ENCODE results near the gene RFX8. TPM values are rescaled to one million over a fixed set of nuclear protein-coding genes. Genes with fewer than 3 reads are reported as not detected.
A peak's percentile ranks its signal among the peaks of the same experiment; 100 is the strongest.

RFX8 gene
- total and polyA plus RNA-seq, 10 of the 15 experiments (the other 5 are each of a cell fraction or from before 2014, with no cell fraction given), result 0.19 TPM; not detected in 9

- H3K9me3 ChIP-seq (replicated peaks; ENCODE audit: control insufficient read depth, insufficient read depth, low read length), result no peaks in the 10 kb centered on the region
- RAD21 ChIA-PET (ENCODE audit: unreplicated experiment), result no interaction called here
Measured at GRCh38 chr2:101479810-101480209, 4.9 kb upstream of the RFX8 start.

DNA sequence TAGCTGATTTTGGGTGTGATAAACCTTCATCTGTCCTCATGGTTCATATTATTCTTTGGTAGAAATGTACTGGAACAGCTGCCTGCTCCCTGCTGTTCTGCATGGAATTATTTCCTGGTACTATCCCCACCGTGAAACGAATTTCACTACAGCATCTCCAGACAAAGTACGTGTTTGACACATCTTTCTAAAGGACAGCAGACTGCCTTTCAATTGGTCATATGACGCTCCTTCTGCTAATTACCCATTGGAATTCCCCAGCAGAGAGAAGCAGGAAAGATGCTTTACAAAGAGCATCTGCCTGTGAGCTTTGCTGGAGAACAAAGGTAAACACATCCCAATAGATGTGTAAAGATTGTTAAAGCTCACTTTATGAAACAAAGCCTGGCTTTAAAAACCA, 4.4 kb upstream of the RFX8 start:
- in situ Hi-C loops (cut with MboI), result no loop called here
- no peak overlapping the region for H3K4me3 ChIP-seq
- FAIRE-seq, result no peak
- TF ChIP-seq PAX5 (IDR thresholded peaks at IDR 0.05; ENCODE audit: borderline replicate concordance, low read depth, low read length), result no peak
- BruUV-seq (replicated peaks), result no TSS peak
- ChIA-PET SMC1A (ENCODE audit: uncharacterized antibody, unreplicated experiment) (interaction anchor here (1.6 kb wide), 1 partner anchor 87 kb away, joined by 4 read pairs; no protein-coding TSS in a partner anchor), POLR2A (no interaction called here), CTCF (interaction anchor here (0.7 kb wide), 1 partner anchor 40 kb away, joined by 3 read pairs; no protein-coding TSS in a partner anchor), RAD21 (ENCODE audit: unreplicated experiment) (no interaction called here)
- no peaks in the 10 kb centered on the region for H4K20me1 ChIP-seq (ENCODE audit: control insufficient read depth, insufficient read depth)
- H3K4me1 ChIP-seq (ENCODE audit: control insufficient read depth, insufficient read depth, low read length), result no peaks in the 10 kb centered on the region
- H3K36me3 ChIP-seq (ENCODE audit: control insufficient read depth in 2 of 2, insufficient read depth in 2 of 2, low read length in 1 of 2), result no peaks in the 10 kb centered on the region
- no peak overlapping the region for H2AFZ ChIP-seq (ENCODE audit: control insufficient read depth, low read depth, low read length)
- intact Hi-C loops (cut with micrococcal nuclease; ENCODE audit: unreplicated experiment), result no loop called here
- H3K27ac ChIP-seq (ENCODE audit: control insufficient read depth, insufficient read depth), result no peak overlapping the region
- H3K79me2 ChIP-seq (ENCODE audit: control insufficient read depth, insufficient read depth, low read length), result no peaks in the 10 kb centered on the region
- ATAC-seq, result peak; percentile 34; the same call in 2 of the 3 replicates
- DNase-seq (ENCODE audit: low read depth, low spot score), result no peak
- H3K9me3 ChIP-seq (replicated peaks; ENCODE audit: control insufficient read depth, insufficient read depth, low read length), result no peaks in the 10 kb centered on the region
- no peak overlapping the region for H3K4me2 ChIP-seq (ENCODE audit: control insufficient read depth, insufficient read depth)
- no peak overlapping the region for H3K9ac ChIP-seq (ENCODE audit: control insufficient read depth, insufficient read depth, low read length)
- 1% methylated on average over 4 of the region's 4 CpGs for WGBS (ENCODE audit: insufficient coverage, insufficient replicate concordance, low lambda C conversion rate, missing lambda C conversion rate)
- peaks cover 2 to 8% of the 10 kb centered on the region in 2 experiments; a peak in 3 of 4 replicates for H3K27me3 ChIP-seq (replicated peaks in 1 of 2; ENCODE audit: control insufficient read depth in 2 of 2, insufficient read depth in 2 of 2, low read length in 1 of 2)

More at GRCh38 chr2:101479810-101480209, 4.9 kb upstream of the RFX8 start:
- Histone ChIP-seq H3K4me3 (no peak overlapping the region), H3K9ac (ENCODE audit: control insufficient read depth, insufficient read depth, low read length) (no peak overlapping the region), H4K20me1 (ENCODE audit: control insufficient read depth, insufficient read depth) (no peaks in the 10 kb centered on the region), H3K27me3 (replicated peaks in 1 of 2; ENCODE audit: control insufficient read depth in 2 of 2, insufficient read depth in 2 of 2, low read length in 1 of 2) (peaks cover under 1 to 7% of the 10 kb centered on the region in 2 experiments; a peak in 3 of 4 replicates), H2AFZ (ENCODE audit: control insufficient read depth, low read depth, low read length) (no peak overlapping the region), H3K27ac (ENCODE audit: control insufficient read depth, insufficient read depth) (no peak overlapping the region), H3K36me3 (ENCODE audit: control insufficient read depth in 2 of 2, insufficient read depth in 2 of 2, low read length in 1 of 2) (no peaks in the 10 kb centered on the region), H3K4me1 (ENCODE audit: control insufficient read depth, insufficient read depth, low read length) (no peaks in the 10 kb centered on the region), H3K4me2 (ENCODE audit: control insufficient read depth, insufficient read depth) (no peak overlapping the region), H3K79me2 (ENCODE audit: control insufficient read depth, insufficient read depth, low read length) (no peaks in the 10 kb centered on the region)
- FAIRE-seq (no peak), DNase-seq (ENCODE audit: low read depth, low spot score) (no peak), ATAC-seq (peak; percentile 51)
- ChIA-PET POLR2A (no interaction called here), CTCF (interaction anchor here (0.7 kb wide), 1 partner anchor 40 kb away, joined by 3 read pairs; no protein-coding TSS in a partner anchor), SMC1A (ENCODE audit: uncharacterized antibody, unreplicated experiment) (interaction anchor here (1.6 kb wide), 1 partner anchor 86 kb away, joined by 4 read pairs; no protein-coding TSS in a partner anchor)
- intact Hi-C loops (cut with micrococcal nuclease; ENCODE audit: unreplicated experiment), result no loop called here
- BruUV-seq (replicated peaks), result no TSS peak
- in situ Hi-C loops (cut with MboI), result no loop called here
- TF ChIP-seq IRF4 (IDR thresholded peaks at IDR 0.05; ENCODE audit: low read depth, low read length), result no peak
- 32% methylated on average over 9 of the region's 9 CpGs for WGBS (ENCODE audit: insufficient coverage, insufficient replicate concordance, low lambda C conversion rate, missing lambda C conversion rate)

Measured in GM12878 (cell line).